PC-9 (cell line): ENCODE results near the gene RBBP4.

Experiments
- EZH2 ChIP-seq: fragments of 200-600 bp; sonication (generic); IDR thresholded peaks from 2 replicates; pipeline ENCODE4 v1.8.0; 2017; ENCODE audit warnings: antibody characterized with exemption, low read depth
- TF ChIP-seq, protein P1 (sequence below): fragments of 200-600 bp; sonication (generic); conservative IDR thresholded peaks from 2 replicates; pipeline ENCODE4 v1.6.1; 2017; ENCODE audit warnings: mixed run types, antibody characterized with exemption, mild to moderate bottlenecking, moderate library complexity

DNA sequence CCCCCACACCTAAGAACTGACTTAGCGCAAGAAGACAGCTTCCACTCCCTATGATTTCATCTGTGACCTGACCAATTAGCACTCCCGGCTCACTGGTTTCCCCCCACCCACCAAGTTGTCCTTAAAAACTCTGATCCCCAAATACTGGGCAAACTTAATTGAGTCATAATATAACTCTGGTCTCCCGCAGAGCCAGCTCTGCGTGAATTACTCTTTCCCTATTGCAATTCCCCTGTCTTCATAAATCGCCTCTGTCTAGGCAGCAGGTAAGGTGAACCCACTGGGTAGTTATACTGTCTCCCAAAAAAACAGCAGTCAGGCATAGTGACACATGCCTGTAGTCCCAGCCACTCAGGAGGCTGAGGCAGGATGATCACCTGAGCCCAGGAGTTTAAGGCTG, 37.5 kb upstream of the RBBP4 start:
- TF ChIP-seq, protein P1, sequence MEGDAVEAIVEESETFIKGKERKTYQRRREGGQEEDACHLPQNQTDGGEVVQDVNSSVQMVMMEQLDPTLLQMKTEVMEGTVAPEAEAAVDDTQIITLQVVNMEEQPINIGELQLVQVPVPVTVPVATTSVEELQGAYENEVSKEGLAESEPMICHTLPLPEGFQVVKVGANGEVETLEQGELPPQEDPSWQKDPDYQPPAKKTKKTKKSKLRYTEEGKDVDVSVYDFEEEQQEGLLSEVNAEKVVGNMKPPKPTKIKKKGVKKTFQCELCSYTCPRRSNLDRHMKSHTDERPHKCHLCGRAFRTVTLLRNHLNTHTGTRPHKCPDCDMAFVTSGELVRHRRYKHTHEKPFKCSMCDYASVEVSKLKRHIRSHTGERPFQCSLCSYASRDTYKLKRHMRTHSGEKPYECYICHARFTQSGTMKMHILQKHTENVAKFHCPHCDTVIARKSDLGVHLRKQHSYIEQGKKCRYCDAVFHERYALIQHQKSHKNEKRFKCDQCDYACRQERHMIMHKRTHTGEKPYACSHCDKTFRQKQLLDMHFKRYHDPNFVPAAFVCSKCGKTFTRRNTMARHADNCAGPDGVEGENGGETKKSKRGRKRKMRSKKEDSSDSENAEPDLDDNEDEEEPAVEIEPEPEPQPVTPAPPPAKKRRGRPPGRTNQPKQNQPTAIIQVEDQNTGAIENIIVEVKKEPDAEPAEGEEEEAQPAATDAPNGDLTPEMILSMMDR, result no peak
- TF ChIP-seq EZH2, result no peak
